ENCODE results near the gene VSIG2. TPM values are rescaled to one million over a fixed set of nuclear protein-coding genes. Genes with fewer than 3 reads are reported as not detected.

VSIG2 gene
- total RNA-seq, 3 donors from 2014 or later (not counting 1 experiment from before 2014, with no cell fraction given): not detected

GRCh38 chr11:124736736-124737135 is 15.3 kb downstream of the VSIG2 start:
- Mint-ChIP-seq H3K27me3 (ENCODE audit: low read depth in 2 of 2) (peaks cover 48 to 54% of the 10 kb centered on the region in 2 donors), H3K4me1 (peaks cover 7 to 21% of the 10 kb centered on the region in 2 donors), H3K36me3 (no peaks in the 10 kb centered on the region), H3K9me3 (no peaks in the 10 kb centered on the region), H3K27ac (no peak overlapping the region), H3K4me3 (no peak overlapping the region)
- WGBS (ENCODE audit: insufficient coverage): 10% methylated on average over 3 of the region's 3 CpGs
- Histone ChIP-seq H3K36me3 (ENCODE audit: control insufficient read depth, insufficient read depth, low read length) (no peaks in the 10 kb centered on the region), H3K27me3 (ENCODE audit: control insufficient read depth, insufficient read depth, low read length) (peaks cover 7% of the 10 kb centered on the region), H3K4me3 (ENCODE audit: low read length) (no peak overlapping the region), H3K9me3 (ENCODE audit: control insufficient read depth, insufficient read depth, low read length) (no peaks in the 10 kb centered on the region), H3K4me1 (ENCODE audit: control insufficient read depth, insufficient read depth, low read length) (peaks cover 16% of the 10 kb centered on the region), H3K27ac (ENCODE audit: low read length) (no peak overlapping the region)
- ATAC-seq (no peak), DNase-seq (no peak)
- TF ChIP-seq CTCF (IDR thresholded peaks at IDR 0.05): no peak
- intact Hi-C loops (cut with micrococcal nuclease): no loop called here

- Histone ChIP-seq H3K9me3 (ENCODE audit: control insufficient read depth, insufficient read depth, low read length) (no peaks in the 10 kb centered on the region), H3K27me3 (ENCODE audit: control insufficient read depth, insufficient read depth, low read length) (no peaks in the 10 kb centered on the region), H3K4me1 (ENCODE audit: control insufficient read depth, insufficient read depth, low read length) (no peaks in the 10 kb centered on the region), H3K27ac (ENCODE audit: low read length) (no peak overlapping the region), H3K4me3 (ENCODE audit: low read length) (no peak overlapping the region), H3K36me3 (ENCODE audit: control insufficient read depth, insufficient read depth, low read length) (no peaks in the 10 kb centered on the region)
- WGBS (ENCODE audit: insufficient coverage): 61% methylated on average over 4 of the region's 4 CpGs
- H3K4me1 Mint-ChIP-seq: no peaks in the 10 kb centered on the region
- no peaks in the 10 kb centered on the region for H3K9me3 Mint-ChIP-seq
- peaks cover 24 to 25% of the 10 kb centered on the region in 2 donors for H3K27me3 Mint-ChIP-seq (ENCODE audit: low read depth in 2 of 2)
- intact Hi-C loops (cut with micrococcal nuclease): no loop called here
- ATAC-seq (no peak), DNase-seq (no peak)
- H3K4me3 Mint-ChIP-seq: no peak overlapping the region
- H3K27ac Mint-ChIP-seq: no peak overlapping the region
- H3K36me3 Mint-ChIP-seq: no peaks in the 10 kb centered on the region
- no peak for TF ChIP-seq CTCF (IDR thresholded peaks at IDR 0.05)
Observed at GRCh38 chr11:124732230-124732629, 19.8 kb downstream of the VSIG2 start.

DNA sequence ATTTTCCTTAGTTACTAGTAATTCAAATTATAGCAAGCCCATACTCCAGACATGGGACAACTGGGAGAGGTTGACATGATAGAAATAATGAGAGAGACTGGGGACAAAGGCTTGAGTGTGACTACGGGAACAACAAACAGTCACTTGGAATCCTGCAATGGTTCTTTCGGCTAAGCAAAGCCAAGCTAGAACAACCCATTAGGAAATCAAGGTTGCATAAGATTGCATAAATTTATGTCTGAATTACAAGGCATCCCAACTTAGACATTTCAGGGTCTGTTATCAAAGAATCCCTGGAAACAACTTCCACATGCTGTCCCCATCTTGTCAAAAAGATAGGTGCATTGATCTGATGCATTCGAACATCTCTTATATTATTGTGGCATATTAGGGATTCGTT is 22.5 kb downstream of the VSIG2 start:
- H3K27me3 Mint-ChIP-seq (ENCODE audit: low read depth in 2 of 2): peaks cover 25 to 31% of the 10 kb centered on the region in 2 donors
- intact Hi-C loops (cut with micrococcal nuclease): no loop called here
- Histone ChIP-seq H3K9me3 (ENCODE audit: control insufficient read depth, insufficient read depth, low read length) (no peaks in the 10 kb centered on the region), H3K4me1 (ENCODE audit: control insufficient read depth, insufficient read depth, low read length) (peaks cover 5% of the 10 kb centered on the region), H3K27me3 (ENCODE audit: control insufficient read depth, insufficient read depth, low read length) (no peaks in the 10 kb centered on the region), H3K27ac (ENCODE audit: low read length) (no peak overlapping the region), H3K4me3 (ENCODE audit: low read length) (no peak overlapping the region), H3K36me3 (ENCODE audit: control insufficient read depth, insufficient read depth, low read length) (no peaks in the 10 kb centered on the region)
- no peak for TF ChIP-seq CTCF (IDR thresholded peaks at IDR 0.05)
- 90% methylated on average over 4 of the region's 4 CpGs for WGBS (ENCODE audit: insufficient coverage)
- DNase-seq: no peak
- no peaks in the 10 kb centered on the region for H3K36me3 Mint-ChIP-seq
- H3K9me3 Mint-ChIP-seq: no peaks in the 10 kb centered on the region
- H3K4me3 Mint-ChIP-seq: no peak overlapping the region
- H3K27ac Mint-ChIP-seq: no peak overlapping the region
- no peak for ATAC-seq
- H3K4me1 Mint-ChIP-seq: peaks cover 0 to 7% of the 10 kb centered on the region in 2 donors

DNA sequence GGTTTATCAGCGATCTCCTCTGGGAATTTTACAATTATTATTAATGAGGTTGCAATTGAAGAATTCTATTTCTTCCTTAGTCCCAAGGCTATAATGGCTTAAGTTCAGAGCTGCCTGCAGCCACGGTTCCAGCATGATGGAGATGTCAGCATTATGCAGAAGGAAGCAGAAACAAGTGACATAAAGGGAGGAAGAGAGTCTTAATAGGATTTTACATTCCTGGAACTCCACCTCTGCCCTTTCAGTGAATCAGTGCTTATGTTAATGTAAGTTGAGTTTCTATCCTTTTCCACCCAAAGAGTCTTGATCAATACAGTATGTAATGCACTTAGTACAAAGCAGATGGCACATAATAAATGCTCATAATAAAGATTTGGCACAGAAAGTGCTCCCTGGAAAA is 23.9 kb downstream of the VSIG2 start:
- H3K27ac Mint-ChIP-seq: no peak overlapping the region
- Histone ChIP-seq H3K36me3 (ENCODE audit: control insufficient read depth, insufficient read depth, low read length) (no peaks in the 10 kb centered on the region), H3K27me3 (ENCODE audit: control insufficient read depth, insufficient read depth, low read length) (no peaks in the 10 kb centered on the region), H3K4me1 (ENCODE audit: control insufficient read depth, insufficient read depth, low read length) (peaks cover 5% of the 10 kb centered on the region), H3K27ac (ENCODE audit: low read length) (no peak overlapping the region), H3K9me3 (ENCODE audit: control insufficient read depth, insufficient read depth, low read length) (no peaks in the 10 kb centered on the region), H3K4me3 (ENCODE audit: low read length) (no peak overlapping the region)
- TF ChIP-seq CTCF (IDR thresholded peaks at IDR 0.05): no peak
- WGBS (ENCODE audit: insufficient coverage): 75% methylated on average over 2 of the region's 2 CpGs
- peaks cover 33 to 36% of the 10 kb centered on the region in 2 donors for H3K27me3 Mint-ChIP-seq (ENCODE audit: low read depth in 2 of 2)
- DNase-seq (no peak), ATAC-seq (no peak)
- no peaks in the 10 kb centered on the region for H3K36me3 Mint-ChIP-seq
- peaks cover 0 to 7% of the 10 kb centered on the region in 2 donors for H3K4me1 Mint-ChIP-seq
- intact Hi-C loops (cut with micrococcal nuclease): no loop called here
- no peaks in the 10 kb centered on the region for H3K9me3 Mint-ChIP-seq
- H3K4me3 Mint-ChIP-seq: no peak overlapping the region

Data from natural killer cell (primary cell).